ENCODE results near the gene TMEM91. TPM values are rescaled to one million over a fixed set of nuclear protein-coding genes. Genes with fewer than 3 reads are reported as not detected.

TMEM91 gene
- total and polyA plus RNA-seq, 5 donors from 2014 or later, result 2.0 to 12.4 (median 4.5) TPM

DNA sequence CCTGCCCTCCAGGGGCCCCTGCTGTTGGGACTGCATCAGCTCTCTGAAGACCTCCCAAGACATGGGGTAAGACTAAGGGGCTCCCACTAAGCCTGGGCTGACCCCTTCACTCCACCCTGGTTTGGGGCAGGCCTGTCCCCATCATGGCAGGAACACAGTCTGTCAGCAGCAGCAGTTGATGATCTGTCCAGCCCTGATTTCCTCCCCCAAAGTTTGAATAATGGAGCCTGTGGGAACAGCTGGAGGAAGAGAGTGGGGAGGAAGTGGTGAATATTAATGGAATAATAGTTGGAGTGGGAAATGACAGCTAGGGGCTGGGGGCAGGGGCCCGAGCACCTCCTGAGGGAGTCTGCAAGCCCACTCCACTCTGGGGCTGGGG lies 52.1 kb downstream of the TMEM91 start:
- no peaks in the 10 kb centered on the region for H3K9me3 ChIP-seq (ENCODE audit: control insufficient read depth in 2 of 2, low read length in 2 of 2)
- H3K27me3 ChIP-seq (ENCODE audit: control insufficient read depth, insufficient read depth, low read length), result no peaks in the 10 kb centered on the region
- ATAC-seq (ENCODE audit: low read depth in 2 of 2) (no peak), DNase-seq (no peak)
- H3K36me3 Mint-ChIP-seq, result peaks cover 16% of the 10 kb centered on the region
- peaks cover 13% of the 10 kb centered on the region for H3K4me1 ChIP-seq (ENCODE audit: control insufficient read depth, insufficient read depth, low read length, poor library complexity, severe bottlenecking)
- peaks cover 0 to 27% (median 5%) of the 10 kb centered on the region in 4 donors for H3K4me1 Mint-ChIP-seq
- peak overlapping the region in 2 of 3 donors; percentile 36 to 93 for H3K27ac Mint-ChIP-seq
- peak overlapping the region; percentile 56 for H3K27ac ChIP-seq (ENCODE audit: insufficient read depth, low read length, poor library complexity, severe bottlenecking)
- no peaks in the 10 kb centered on the region for H3K27me3 Mint-ChIP-seq
- H3K4me3 ChIP-seq (ENCODE audit: low read depth, low read length), result no peak overlapping the region
- H3K4me3 Mint-ChIP-seq, result peak overlapping the region; percentile 43 to 59 (median 48)
- peaks cover 27% of the 10 kb centered on the region for H3K36me3 ChIP-seq (ENCODE audit: control insufficient read depth, insufficient read depth, low read length)
- no peaks in the 10 kb centered on the region for H3K9me3 Mint-ChIP-seq

DNA sequence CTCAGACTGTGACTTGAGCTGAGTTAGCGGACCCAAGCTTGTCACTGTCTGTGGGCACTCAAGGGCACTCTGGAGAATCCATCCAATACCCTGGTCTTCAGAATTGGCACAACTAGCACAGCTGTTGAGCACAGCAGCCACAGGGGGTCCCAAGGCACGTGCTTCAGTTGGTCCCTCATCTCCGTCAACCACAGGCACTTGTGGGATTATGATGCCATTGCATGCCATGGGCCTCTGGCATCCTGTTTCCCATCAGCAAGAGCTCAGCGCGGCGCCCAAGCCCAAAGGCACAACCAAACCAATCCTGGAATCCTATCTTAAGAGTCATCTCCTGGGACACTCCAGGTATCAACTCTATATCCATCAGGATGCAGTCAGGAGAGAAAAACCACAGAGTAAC lies 54.6 kb downstream of the TMEM91 start:
- Mint-ChIP-seq H3K4me1 (peaks cover 4 to 25% (median 8%) of the 10 kb centered on the region in 4 donors), H3K9me3 (no peaks in the 10 kb centered on the region), H3K4me3 (no peak overlapping the region), H3K27me3 (no peaks in the 10 kb centered on the region), H3K36me3 (peaks cover 14% of the 10 kb centered on the region), H3K27ac (no peak overlapping the region)
- no peak for ATAC-seq (ENCODE audit: low read depth in 2 of 2)
- DNase-seq, result no peak
- Histone ChIP-seq H3K9me3 (ENCODE audit: control insufficient read depth in 2 of 2, low read length in 2 of 2) (no peaks in the 10 kb centered on the region), H3K4me3 (ENCODE audit: low read depth, low read length) (no peak overlapping the region), H3K4me1 (ENCODE audit: control insufficient read depth, insufficient read depth, low read length, poor library complexity, severe bottlenecking) (peaks cover 13% of the 10 kb centered on the region), H3K27me3 (ENCODE audit: control insufficient read depth, insufficient read depth, low read length) (no peaks in the 10 kb centered on the region), H3K27ac (ENCODE audit: insufficient read depth, low read length, poor library complexity, severe bottlenecking) (no peak overlapping the region), H3K36me3 (ENCODE audit: control insufficient read depth, insufficient read depth, low read length) (peaks cover 21% of the 10 kb centered on the region)

DNA sequence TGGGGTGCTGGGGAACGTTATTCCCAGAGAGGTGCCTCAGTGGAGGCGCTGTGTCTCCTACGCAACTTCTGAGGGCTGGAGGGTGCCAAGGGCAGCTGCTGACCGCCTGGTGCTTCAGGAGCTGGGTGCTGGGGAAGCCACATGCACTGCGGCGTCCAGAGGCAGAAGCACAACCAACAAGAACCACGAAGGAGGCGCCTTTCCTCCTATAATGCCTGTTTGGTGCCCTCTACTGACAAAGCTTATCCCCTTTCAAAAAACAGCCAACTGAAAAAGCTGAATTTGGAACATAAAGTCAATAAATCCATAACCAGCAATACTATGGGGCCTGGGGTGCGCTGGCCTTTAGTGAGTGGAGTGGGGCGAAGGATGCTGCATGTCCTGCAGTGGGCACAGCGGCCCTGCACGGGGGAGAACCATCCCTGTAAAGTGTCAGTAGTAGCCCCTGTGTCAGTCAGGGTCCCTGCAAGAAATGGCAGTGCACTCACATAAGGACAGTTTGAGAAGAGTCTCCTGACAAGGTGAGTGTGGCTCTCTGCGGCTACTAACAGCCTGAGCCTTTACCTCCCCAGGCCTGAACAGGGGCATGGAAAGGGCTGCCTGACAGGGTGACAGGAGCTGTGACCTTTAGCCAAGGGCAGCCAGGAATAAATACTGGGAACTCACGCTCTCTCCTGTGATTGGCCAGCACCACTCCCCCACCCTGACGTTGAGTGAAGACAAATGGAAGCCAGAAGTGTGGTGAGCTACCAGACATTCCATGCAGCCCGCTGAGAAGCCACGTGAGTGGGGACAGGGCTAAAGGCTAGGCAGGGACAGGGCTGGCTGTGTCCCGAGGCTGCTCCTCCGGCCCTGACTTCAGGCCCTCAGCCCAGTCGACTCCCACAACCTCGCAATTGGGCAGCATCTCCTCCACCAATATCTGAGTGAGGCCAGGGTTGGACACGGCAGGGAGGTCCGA lies 55.4 kb downstream of the TMEM91 start:
- peaks cover 7 to 25% (median 12%) of the 10 kb centered on the region in 4 donors for H3K4me1 Mint-ChIP-seq
- H3K27ac ChIP-seq (ENCODE audit: insufficient read depth, low read length, poor library complexity, severe bottlenecking), result no peak overlapping the region
- peaks cover 17% of the 10 kb centered on the region for H3K36me3 Mint-ChIP-seq
- H3K27me3 ChIP-seq (ENCODE audit: control insufficient read depth, insufficient read depth, low read length), result no peaks in the 10 kb centered on the region
- H3K4me3 ChIP-seq (ENCODE audit: low read depth, low read length), result no peak overlapping the region
- peaks cover 13% of the 10 kb centered on the region for H3K4me1 ChIP-seq (ENCODE audit: control insufficient read depth, insufficient read depth, low read length, poor library complexity, severe bottlenecking)
- DNase-seq (peak in 1 of 3 donors; percentile 44), ATAC-seq (ENCODE audit: low read depth in 2 of 2) (no peak)
- peak overlapping the region in 1 of 4 donors; percentile 34 for H3K4me3 Mint-ChIP-seq
- H3K9me3 ChIP-seq (ENCODE audit: control insufficient read depth in 2 of 2, low read length in 2 of 2), result no peaks in the 10 kb centered on the region
- peak overlapping the region in 2 of 3 donors; percentile 20 to 36 for H3K27ac Mint-ChIP-seq
- H3K27me3 Mint-ChIP-seq, result no peaks in the 10 kb centered on the region
- peaks cover 25% of the 10 kb centered on the region for H3K36me3 ChIP-seq (ENCODE audit: control insufficient read depth, insufficient read depth, low read length)
- H3K9me3 Mint-ChIP-seq, result no peaks in the 10 kb centered on the region

DNA sequence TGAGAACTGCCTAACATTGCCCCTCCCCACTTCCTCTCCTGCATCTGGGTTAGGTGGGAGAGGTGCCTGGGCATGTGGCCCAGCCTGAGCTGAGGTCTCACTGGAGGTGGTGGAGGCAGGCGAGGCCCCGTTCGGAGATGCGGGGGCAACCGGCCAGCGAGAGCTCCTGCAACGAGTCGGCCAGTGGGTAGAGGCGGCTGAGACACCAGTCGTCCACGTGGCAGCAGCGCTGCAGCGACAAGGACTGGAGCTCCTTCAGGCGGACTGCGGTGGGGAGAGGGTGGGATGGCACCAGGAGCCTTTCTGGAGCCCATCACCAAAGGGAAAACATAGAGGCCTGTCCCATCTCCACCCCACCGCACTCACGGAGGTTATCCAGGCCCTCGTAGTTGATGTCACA lies 56.8 kb downstream of the TMEM91 start:
- Histone ChIP-seq H3K4me3 (ENCODE audit: low read depth, low read length) (no peak overlapping the region), H3K36me3 (ENCODE audit: control insufficient read depth, insufficient read depth, low read length) (peaks cover 25% of the 10 kb centered on the region), H3K9me3 (ENCODE audit: control insufficient read depth in 2 of 2, low read length in 2 of 2) (no peaks in the 10 kb centered on the region), H3K27me3 (ENCODE audit: control insufficient read depth, insufficient read depth, low read length) (no peaks in the 10 kb centered on the region), H3K4me1 (ENCODE audit: control insufficient read depth, insufficient read depth, low read length, poor library complexity, severe bottlenecking) (peaks cover 5% of the 10 kb centered on the region), H3K27ac (ENCODE audit: insufficient read depth, low read length, poor library complexity, severe bottlenecking) (no peak overlapping the region)
- Mint-ChIP-seq H3K4me3 (no peak overlapping the region), H3K27ac (no peak overlapping the region), H3K4me1 (peaks cover 6 to 20% (median 12%) of the 10 kb centered on the region in 4 donors), H3K9me3 (no peaks in the 10 kb centered on the region), H3K27me3 (no peaks in the 10 kb centered on the region), H3K36me3 (peaks cover 19% of the 10 kb centered on the region)
- DNase-seq, result no peak
- ATAC-seq (ENCODE audit: low read depth in 2 of 2), result no peak

Other genes with a start within 250 kb of the TMEM91 start
- not detected for gene CYP2S1, start 183.3 kb upstream of the TMEM91 start, total RNA-seq
- gene CYP2S1, start 183.3 kb upstream of the TMEM91 start, polyA plus RNA-seq, result under 1 TPM in 1 of 4 donors, not detected in 3; 0.28 TPM
- gene AXL, start 157.3 kb upstream of the TMEM91 start, total RNA-seq, result not detected
- under 1 TPM; 0.08 to 0.47 (median 0.41) TPM for gene AXL, start 157.3 kb upstream of the TMEM91 start, polyA plus RNA-seq
- gene HNRNPUL1, start 112.2 kb upstream of the TMEM91 start, total RNA-seq, result 354 TPM
- gene HNRNPUL1, start 112.2 kb upstream of the TMEM91 start, polyA plus RNA-seq, result 10 to 100 TPM; 39.3 to 56.8 (median 45.4) TPM
- 43.7 TPM for gene CCDC97, start 66.4 kb upstream of the TMEM91 start, total RNA-seq
- 10 to 100 TPM; 17.7 to 21.8 (median 19.6) TPM for gene CCDC97, start 66.4 kb upstream of the TMEM91 start, polyA plus RNA-seq
- 414 TPM for gene TGFB1, start 22.6 kb upstream of the TMEM91 start, total RNA-seq
- 10 to 100 TPM; 31.6 to 51.8 (median 46.9) TPM for gene TGFB1, start 22.6 kb upstream of the TMEM91 start, polyA plus RNA-seq
- gene B9D2, start 12.4 kb upstream of the TMEM91 start, total RNA-seq, result 22.3 TPM
- 10 to 100 TPM; 23.9 to 28.4 (median 24.3) TPM for gene B9D2, start 12.4 kb upstream of the TMEM91 start, polyA plus RNA-seq
- 13.9 TPM for gene EXOSC5, start 20.8 kb downstream of the TMEM91 start, total RNA-seq
- gene EXOSC5, start 20.8 kb downstream of the TMEM91 start, polyA plus RNA-seq, result 10 to 100 TPM; 46.1 to 65.3 (median 58.6) TPM
- 14.3 TPM for gene BCKDHA, start 21.3 kb downstream of the TMEM91 start, total RNA-seq
- 10 to 100 TPM; 55.8 to 66.0 (median 61.9) TPM for gene BCKDHA, start 21.3 kb downstream of the TMEM91 start, polyA plus RNA-seq
- 0.67 TPM for gene B3GNT8, start 50.8 kb downstream of the TMEM91 start, total RNA-seq
- 1 to 10 TPM in 1 of 4 donors, under 1 TPM in 3; 0.45 to 1.0 (median 0.59) TPM for gene B3GNT8, start 50.8 kb downstream of the TMEM91 start, polyA plus RNA-seq
- gene DMAC2, start 63.4 kb downstream of the TMEM91 start, total RNA-seq, result 26.8 TPM
- 10 to 100 TPM; 46.2 to 58.6 (median 48.6) TPM for gene DMAC2, start 63.4 kb downstream of the TMEM91 start, polyA plus RNA-seq
- gene ERICH4, start 66.6 kb downstream of the TMEM91 start, total RNA-seq, result not detected
- not detected for gene ERICH4, start 66.6 kb downstream of the TMEM91 start, polyA plus RNA-seq
- gene CEACAM21, start 199.6 kb downstream of the TMEM91 start, total RNA-seq, result 43.8 TPM
- gene CEACAM21, start 199.6 kb downstream of the TMEM91 start, polyA plus RNA-seq, result 10 to 100 TPM; 39.1 to 58.6 (median 46.7) TPM